Measurements from ENCODE around the gene FGF6.

The FGF6 gene

GRCh38 chr12:4402996-4403395 is 42.6 kb downstream of the FGF6 start:
- H3K27me3 ChIP-seq (ENCODE audit: control insufficient read depth in 2 of 2, insufficient read depth in 2 of 2, low read length in 2 of 2) = no peaks in the 10 kb centered on the region
- no peak overlapping the region for H3K9ac ChIP-seq (ENCODE audit: low read depth in 1 of 2, low read length in 2 of 2)
- H3K36me3 ChIP-seq (ENCODE audit: control insufficient read depth in 2 of 2, insufficient read depth in 2 of 2, low read length in 2 of 2) = no peaks in the 10 kb centered on the region
- H3K27ac ChIP-seq (ENCODE audit: low read depth in 2 of 2, low read length in 2 of 2) = no peak overlapping the region
- no peak overlapping the region for H3K4me3 ChIP-seq (ENCODE audit: low read length in 2 of 2)
- H3K9me3 ChIP-seq (ENCODE audit: control insufficient read depth in 2 of 2, low read length in 2 of 2) = no peaks in the 10 kb centered on the region
- no peaks in the 10 kb centered on the region for H3K4me1 ChIP-seq (ENCODE audit: control insufficient read depth in 2 of 2, insufficient read depth in 2 of 2, low read length in 2 of 2)

GRCh38 chr12:4401117-4401516 is 44.5 kb downstream of the FGF6 start:
- Histone ChIP-seq H3K4me3 (ENCODE audit: low read length in 2 of 2) (no peak overlapping the region), H3K27ac (ENCODE audit: low read depth in 2 of 2, low read length in 2 of 2) (no peak overlapping the region), H3K36me3 (ENCODE audit: control insufficient read depth in 2 of 2, insufficient read depth in 2 of 2, low read length in 2 of 2) (no peaks in the 10 kb centered on the region), H3K9me3 (ENCODE audit: control insufficient read depth in 2 of 2, low read length in 2 of 2) (no peaks in the 10 kb centered on the region), H3K27me3 (ENCODE audit: control insufficient read depth in 2 of 2, insufficient read depth in 2 of 2, low read length in 2 of 2) (no peaks in the 10 kb centered on the region), H3K4me1 (ENCODE audit: control insufficient read depth in 2 of 2, insufficient read depth in 2 of 2, low read length in 2 of 2) (no peaks in the 10 kb centered on the region), H3K9ac (ENCODE audit: low read depth in 1 of 2, low read length in 2 of 2) (no peak overlapping the region)

GRCh38 chr12:4395818-4396217 is 49.8 kb downstream of the FGF6 start:
- Histone ChIP-seq H3K9ac (ENCODE audit: low read depth in 1 of 2, low read length in 2 of 2) (no peak overlapping the region), H3K27me3 (ENCODE audit: control insufficient read depth in 2 of 2, insufficient read depth in 2 of 2, low read length in 2 of 2) (no peaks in the 10 kb centered on the region), H3K4me3 (ENCODE audit: low read length in 2 of 2) (no peak overlapping the region), H3K27ac (ENCODE audit: low read depth in 2 of 2, low read length in 2 of 2) (no peak overlapping the region), H3K36me3 (ENCODE audit: control insufficient read depth in 2 of 2, insufficient read depth in 2 of 2, low read length in 2 of 2) (no peaks in the 10 kb centered on the region), H3K9me3 (ENCODE audit: control insufficient read depth in 2 of 2, low read length in 2 of 2) (no peaks in the 10 kb centered on the region), H3K4me1 (ENCODE audit: control insufficient read depth in 2 of 2, insufficient read depth in 2 of 2, low read length in 2 of 2) (no peaks in the 10 kb centered on the region)

GRCh38 chr12:4393211-4393610 is 52.4 kb downstream of the FGF6 start:
- H3K4me3 ChIP-seq (ENCODE audit: low read length in 2 of 2) = no peak overlapping the region
- no peaks in the 10 kb centered on the region for H3K9me3 ChIP-seq (ENCODE audit: control insufficient read depth in 2 of 2, low read length in 2 of 2)
- H3K9ac ChIP-seq (ENCODE audit: low read depth in 1 of 2, low read length in 2 of 2) = no peak overlapping the region
- H3K4me1 ChIP-seq (ENCODE audit: control insufficient read depth in 2 of 2, insufficient read depth in 2 of 2, low read length in 2 of 2) = no peaks in the 10 kb centered on the region
- H3K27ac ChIP-seq (ENCODE audit: low read depth in 2 of 2, low read length in 2 of 2) = no peak overlapping the region
- no peaks in the 10 kb centered on the region for H3K36me3 ChIP-seq (ENCODE audit: control insufficient read depth in 2 of 2, insufficient read depth in 2 of 2, low read length in 2 of 2)
- no peaks in the 10 kb centered on the region for H3K27me3 ChIP-seq (ENCODE audit: control insufficient read depth in 2 of 2, insufficient read depth in 2 of 2, low read length in 2 of 2)

- no peaks in the 10 kb centered on the region for H3K27me3 ChIP-seq (ENCODE audit: control insufficient read depth in 2 of 2, insufficient read depth in 2 of 2, low read length in 2 of 2)
- no peak overlapping the region for H3K4me3 ChIP-seq (ENCODE audit: low read length in 2 of 2)
- no peaks in the 10 kb centered on the region for H3K36me3 ChIP-seq (ENCODE audit: control insufficient read depth in 2 of 2, insufficient read depth in 2 of 2, low read length in 2 of 2)
- H3K4me1 ChIP-seq (ENCODE audit: control insufficient read depth in 2 of 2, insufficient read depth in 2 of 2, low read length in 2 of 2) = no peaks in the 10 kb centered on the region
- no peaks in the 10 kb centered on the region for H3K9me3 ChIP-seq (ENCODE audit: control insufficient read depth in 2 of 2, low read length in 2 of 2)
- H3K9ac ChIP-seq (ENCODE audit: low read depth in 1 of 2, low read length in 2 of 2) = no peak overlapping the region
- no peak overlapping the region for H3K27ac ChIP-seq (ENCODE audit: low read depth in 2 of 2, low read length in 2 of 2)
These were observed 53.3 kb downstream of the FGF6 start for GRCh38 chr12:4392223-4392742.

- H3K9ac ChIP-seq (ENCODE audit: low read depth in 1 of 2, low read length in 2 of 2) = no peak overlapping the region
- no peak overlapping the region for H3K27ac ChIP-seq (ENCODE audit: low read depth in 2 of 2, low read length in 2 of 2)
- H3K4me3 ChIP-seq (ENCODE audit: low read length in 2 of 2) = no peak overlapping the region
- no peaks in the 10 kb centered on the region for H3K36me3 ChIP-seq (ENCODE audit: control insufficient read depth in 2 of 2, insufficient read depth in 2 of 2, low read length in 2 of 2)
- no peaks in the 10 kb centered on the region for H3K9me3 ChIP-seq (ENCODE audit: control insufficient read depth in 2 of 2, low read length in 2 of 2)
- H3K27me3 ChIP-seq (ENCODE audit: control insufficient read depth in 2 of 2, insufficient read depth in 2 of 2, low read length in 2 of 2) = no peaks in the 10 kb centered on the region
- H3K4me1 ChIP-seq (ENCODE audit: control insufficient read depth in 2 of 2, insufficient read depth in 2 of 2, low read length in 2 of 2) = no peaks in the 10 kb centered on the region
These were observed 57.0 kb downstream of the FGF6 start for GRCh38 chr12:4388662-4389061.

GRCh38 chr12:4388032-4388431 is 57.6 kb downstream of the FGF6 start:
- H3K27me3 ChIP-seq (ENCODE audit: control insufficient read depth in 2 of 2, insufficient read depth in 2 of 2, low read length in 2 of 2) = no peaks in the 10 kb centered on the region
- H3K9ac ChIP-seq (ENCODE audit: low read depth in 1 of 2, low read length in 2 of 2) = no peak overlapping the region
- H3K9me3 ChIP-seq (ENCODE audit: control insufficient read depth in 2 of 2, low read length in 2 of 2) = no peaks in the 10 kb centered on the region
- H3K36me3 ChIP-seq (ENCODE audit: control insufficient read depth in 2 of 2, insufficient read depth in 2 of 2, low read length in 2 of 2) = no peaks in the 10 kb centered on the region
- no peak overlapping the region for H3K4me3 ChIP-seq (ENCODE audit: low read length in 2 of 2)
- no peak overlapping the region for H3K27ac ChIP-seq (ENCODE audit: low read depth in 2 of 2, low read length in 2 of 2)
- H3K4me1 ChIP-seq (ENCODE audit: control insufficient read depth in 2 of 2, insufficient read depth in 2 of 2, low read length in 2 of 2) = no peaks in the 10 kb centered on the region

- H3K4me3 ChIP-seq (ENCODE audit: low read length in 2 of 2) = no peak overlapping the region
These were observed 58.0 kb downstream of the FGF6 start for GRCh38 chr12:4387607-4388006.

GRCh38 chr12:4386801-4387200 is 58.8 kb downstream of the FGF6 start:
- no peak overlapping the region for H3K27ac ChIP-seq (ENCODE audit: low read depth in 2 of 2, low read length in 2 of 2)
- no peak overlapping the region for H3K4me3 ChIP-seq (ENCODE audit: low read length in 2 of 2)
- H3K4me1 ChIP-seq (ENCODE audit: control insufficient read depth in 2 of 2, insufficient read depth in 2 of 2, low read length in 2 of 2) = no peaks in the 10 kb centered on the region
- no peak overlapping the region for H3K9ac ChIP-seq (ENCODE audit: low read depth in 1 of 2, low read length in 2 of 2)
- H3K9me3 ChIP-seq (ENCODE audit: control insufficient read depth in 2 of 2, low read length in 2 of 2) = no peaks in the 10 kb centered on the region
- H3K27me3 ChIP-seq (ENCODE audit: control insufficient read depth in 2 of 2, insufficient read depth in 2 of 2, low read length in 2 of 2) = no peaks in the 10 kb centered on the region
- H3K36me3 ChIP-seq (ENCODE audit: control insufficient read depth in 2 of 2, insufficient read depth in 2 of 2, low read length in 2 of 2) = no peaks in the 10 kb centered on the region

More at GRCh38 chr12:4387607-4388006, 58.0 kb downstream of the FGF6 start:
- Histone ChIP-seq H3K27ac (ENCODE audit: low read depth in 2 of 2, low read length in 2 of 2) (no peak overlapping the region), H3K36me3 (ENCODE audit: control insufficient read depth in 2 of 2, insufficient read depth in 2 of 2, low read length in 2 of 2) (no peaks in the 10 kb centered on the region), H3K9me3 (ENCODE audit: control insufficient read depth in 2 of 2, low read length in 2 of 2) (no peaks in the 10 kb centered on the region), H3K27me3 (ENCODE audit: control insufficient read depth in 2 of 2, insufficient read depth in 2 of 2, low read length in 2 of 2) (no peaks in the 10 kb centered on the region), H3K9ac (ENCODE audit: low read depth in 1 of 2, low read length in 2 of 2) (no peak overlapping the region), H3K4me1 (ENCODE audit: control insufficient read depth in 2 of 2, insufficient read depth in 2 of 2, low read length in 2 of 2) (no peaks in the 10 kb centered on the region)
